GM03348 (cell line): ENCODE data around the gene VAC14.

ENCODE experiments used
- DNase-seq: peaks from one replicate; pipeline ENCODE4 v3.0.0; 2012; ENCODE audit warnings: low spot score

VAC14 gene

GRCh38 chr16:70661918-70662641 is 138.9 kb downstream of the VAC14 start:
- peak; percentile 28 for DNase-seq

GRCh38 chr16:70661534-70661917 is 139.4 kb downstream of the VAC14 start:
- peak; percentile 16 for DNase-seq

GRCh38 chr16:70660672-70661350 is 140.1 kb downstream of the VAC14 start:
- peak; percentile 47 for DNase-seq

GRCh38 chr16:70659953-70660671 is 140.8 kb downstream of the VAC14 start:
- DNase-seq, result peak; percentile 16

- DNase-seq, result peak; percentile 17
Measured at GRCh38 chr16:70659546-70659945, 141.4 kb downstream of the VAC14 start.

GRCh38 chr16:70658921-70659320 is 142.0 kb downstream of the VAC14 start:
- peak; percentile 6 for DNase-seq

GRCh38 chr16:70657956-70658355 is 143.0 kb downstream of the VAC14 start:
- DNase-seq, result no peak

- no peak for DNase-seq
Measured at GRCh38 chr16:70656712-70657263, 144.2 kb downstream of the VAC14 start.

GRCh38 chr16:70656065-70656711 is 144.8 kb downstream of the VAC14 start:
- DNase-seq, result no peak

GRCh38 chr16:70653809-70654771 is 146.9 kb downstream of the VAC14 start:
- peak; percentile 85 for DNase-seq

- DNase-seq, result no peak
Measured at GRCh38 chr16:70653406-70653805, 147.6 kb downstream of the VAC14 start.

GRCh38 chr16:70652322-70652721 is 148.6 kb downstream of the VAC14 start:
- DNase-seq, result no peak

- no peak for DNase-seq
Measured at GRCh38 chr16:70651524-70651923, 149.4 kb downstream of the VAC14 start.

- DNase-seq, result no peak
Measured at GRCh38 chr16:70650216-70650615, 150.7 kb downstream of the VAC14 start.

- no peak for DNase-seq
Measured at GRCh38 chr16:70649300-70649699, 151.7 kb downstream of the VAC14 start.

GRCh38 chr16:70648606-70649005 is 152.4 kb downstream of the VAC14 start:
- no peak for DNase-seq

GRCh38 chr16:70647441-70648359 is 153.3 kb downstream of the VAC14 start:
- no peak for DNase-seq

GRCh38 chr16:70646260-70647241 is 154.4 kb downstream of the VAC14 start, which contains the start of gene IL34:
Gene IL34 (plus strand): TSS chr16:70646559. CDS start chr16:70646948, 389 bp downstream.
- no peak for DNase-seq
